Suprapubic skin (tissue), 4 donors: ENCODE data around the gene MBTPS2.

Experiments used
- EP300 ChIP-seq: sonication (generic); formaldehyde crosslinking; IDR thresholded peaks from one replicate; pipeline ENCODE4 v1.6.1; 2017; ENCODE audit warnings: antibody characterized with exemption
- POLR2A ChIP-seq, 2 donors: fragments of 450-650 bp; IDR thresholded peaks; one replicate each; pipeline ENCODE4 v1.6.1; 2017; ENCODE audit warnings: antibody characterized with exemption in 2 of 2, mild to moderate bottlenecking in 2 of 2, moderate library complexity in 2 of 2
- POLR2AphosphoS5 ChIP-seq, 3 donors: sonication (generic); formaldehyde crosslinking; IDR thresholded peaks; one replicate each; pipeline ENCODE4 v1.6.1; 2017; ENCODE audit warnings: antibody characterized with exemption in 3 of 3
- TF ChIP-seq, protein P1 (sequence below), 2 donors: fragments of 200-600 bp in 1 of 2; fragments of 450-650 bp in 1 of 2; sonication (generic) in 1 of 2; IDR thresholded peaks; one replicate each; pipeline ENCODE4 v1.5.1; 2016 to 2019; ENCODE audit warnings: antibody characterized with exemption in 2 of 2, mild to moderate bottlenecking in 1 of 2, moderate library complexity in 1 of 2

DNA sequence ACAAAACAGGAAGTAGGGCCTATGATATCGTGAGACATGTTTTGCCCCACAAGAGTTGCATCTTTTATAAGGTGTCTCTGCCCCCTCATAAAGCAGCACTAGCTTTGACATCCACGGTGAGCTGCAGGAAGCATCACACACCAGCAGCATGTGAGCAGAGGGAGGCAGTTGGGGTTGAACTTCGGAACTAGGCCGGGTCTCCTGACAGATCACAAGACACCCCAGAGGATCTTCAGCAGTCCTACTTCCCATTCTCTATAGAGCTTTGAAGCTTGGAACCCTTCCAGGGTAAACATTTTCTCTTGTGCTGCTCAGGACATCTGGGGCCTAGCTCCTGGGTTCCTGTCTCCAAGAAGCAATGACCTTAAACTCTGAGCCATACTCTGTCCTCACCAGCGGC, 43.8 kb downstream of the MBTPS2 start:
- TF ChIP-seq, protein P1, sequence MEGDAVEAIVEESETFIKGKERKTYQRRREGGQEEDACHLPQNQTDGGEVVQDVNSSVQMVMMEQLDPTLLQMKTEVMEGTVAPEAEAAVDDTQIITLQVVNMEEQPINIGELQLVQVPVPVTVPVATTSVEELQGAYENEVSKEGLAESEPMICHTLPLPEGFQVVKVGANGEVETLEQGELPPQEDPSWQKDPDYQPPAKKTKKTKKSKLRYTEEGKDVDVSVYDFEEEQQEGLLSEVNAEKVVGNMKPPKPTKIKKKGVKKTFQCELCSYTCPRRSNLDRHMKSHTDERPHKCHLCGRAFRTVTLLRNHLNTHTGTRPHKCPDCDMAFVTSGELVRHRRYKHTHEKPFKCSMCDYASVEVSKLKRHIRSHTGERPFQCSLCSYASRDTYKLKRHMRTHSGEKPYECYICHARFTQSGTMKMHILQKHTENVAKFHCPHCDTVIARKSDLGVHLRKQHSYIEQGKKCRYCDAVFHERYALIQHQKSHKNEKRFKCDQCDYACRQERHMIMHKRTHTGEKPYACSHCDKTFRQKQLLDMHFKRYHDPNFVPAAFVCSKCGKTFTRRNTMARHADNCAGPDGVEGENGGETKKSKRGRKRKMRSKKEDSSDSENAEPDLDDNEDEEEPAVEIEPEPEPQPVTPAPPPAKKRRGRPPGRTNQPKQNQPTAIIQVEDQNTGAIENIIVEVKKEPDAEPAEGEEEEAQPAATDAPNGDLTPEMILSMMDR (IDR thresholded peaks at IDR 0.05) = no peak
- TF ChIP-seq POLR2A (IDR thresholded peaks at IDR 0.05) (no peak), POLR2AphosphoS5 (IDR thresholded peaks at IDR 0.05) (no peak), EP300 (no peak)
